Brain pericyte (primary cell): ENCODE measurements around the gene KCNK6.
A peak's percentile ranks its signal among the peaks of the same experiment; 100 is the strongest.

Experiments used
- DNase-seq: peaks from one replicate; pipeline ENCODE4 v3.0.0-alpha.2; 2012; ENCODE audit warnings: low read depth, low spot score

Gene KCNK6

DNA sequence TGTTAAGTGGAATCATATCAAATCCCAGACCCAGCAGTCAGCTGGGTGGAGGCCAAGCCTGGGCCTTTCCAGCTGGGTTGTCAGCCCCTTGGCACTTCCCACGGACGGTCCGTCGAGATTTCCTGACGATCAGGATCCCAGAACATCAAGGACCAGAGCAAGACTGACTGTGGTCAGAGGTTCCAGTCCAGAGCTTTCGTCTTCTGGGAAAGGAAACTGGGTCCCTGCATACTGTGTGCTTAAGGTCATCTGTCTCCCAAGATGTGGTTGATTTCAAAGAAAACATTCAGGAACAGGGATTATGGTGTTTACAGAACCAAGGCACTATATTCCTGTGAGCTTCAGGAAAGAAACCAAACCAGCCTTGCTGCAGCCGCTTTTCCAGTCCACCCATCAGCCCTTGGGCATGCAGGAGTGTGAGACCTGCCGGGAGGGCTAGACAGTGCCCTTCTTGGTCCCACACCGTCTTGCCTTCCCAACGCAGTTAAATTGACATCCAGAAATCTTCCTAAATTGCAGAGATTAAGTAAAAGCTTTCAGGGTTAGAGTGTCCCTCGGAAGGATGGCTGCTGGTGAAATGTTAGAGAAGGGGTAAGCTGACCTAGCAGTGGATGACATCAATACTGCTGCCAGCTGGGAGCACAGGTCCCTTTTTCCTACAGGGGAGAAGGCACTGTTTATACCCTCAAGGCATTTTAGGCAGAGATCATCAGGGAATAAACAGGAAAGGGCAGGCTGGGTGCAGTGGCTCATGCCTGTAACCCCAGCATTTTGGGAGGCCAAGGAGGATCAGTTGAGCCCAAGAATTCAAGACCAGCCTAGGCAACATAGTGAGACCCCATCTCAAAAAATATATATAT, 20.6 kb upstream of the KCNK6 start:
- peak; percentile 55 for DNase-seq

DNA sequence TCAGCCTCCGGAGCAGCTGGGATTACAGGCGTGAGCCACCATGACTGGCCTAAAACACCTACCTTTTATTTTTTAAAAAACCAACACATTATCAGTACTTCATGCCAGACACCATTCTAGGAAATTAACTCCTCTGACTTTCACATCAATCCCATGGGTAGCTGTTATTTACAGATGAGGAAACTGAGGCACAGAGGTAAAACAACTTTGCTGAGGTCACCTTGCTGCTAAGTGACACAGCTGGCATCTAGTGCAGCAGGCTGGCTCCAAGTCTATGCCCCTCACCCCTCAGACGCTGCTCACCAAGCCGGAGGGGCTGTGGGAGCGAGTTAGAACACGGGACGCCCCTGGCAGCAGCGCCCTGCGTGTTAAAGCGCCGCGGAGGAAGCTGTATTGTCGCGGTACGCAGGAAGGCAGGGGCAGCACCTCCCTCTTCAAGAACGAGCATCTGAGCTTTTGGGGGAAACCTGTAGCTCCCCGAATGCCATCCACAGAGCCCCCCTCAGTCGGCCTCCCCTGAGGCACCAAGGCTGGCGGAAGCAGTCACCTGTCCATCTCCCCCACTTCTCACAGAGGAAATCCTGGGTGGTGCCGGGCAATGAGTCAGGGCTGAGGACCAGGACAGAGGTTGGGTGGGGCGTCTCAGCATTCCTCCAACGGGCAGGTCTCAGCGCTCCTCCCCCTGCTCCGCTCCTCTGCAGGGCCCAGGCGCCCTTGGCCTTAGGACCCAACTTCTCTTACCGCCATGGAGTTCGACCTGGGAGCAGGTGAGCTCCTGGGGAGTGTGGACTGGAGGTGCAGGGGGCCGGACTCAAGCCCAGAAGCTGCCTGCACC, 15.9 kb upstream of the KCNK6 start, which contains the start of gene C19orf33:
Gene C19orf33, plus strand, starts transcription at position 735 of the 835 bp plus-strand sequence. Its CDS starts 11 bp downstream, at position 746.
- DNase-seq: no peak

DNA sequence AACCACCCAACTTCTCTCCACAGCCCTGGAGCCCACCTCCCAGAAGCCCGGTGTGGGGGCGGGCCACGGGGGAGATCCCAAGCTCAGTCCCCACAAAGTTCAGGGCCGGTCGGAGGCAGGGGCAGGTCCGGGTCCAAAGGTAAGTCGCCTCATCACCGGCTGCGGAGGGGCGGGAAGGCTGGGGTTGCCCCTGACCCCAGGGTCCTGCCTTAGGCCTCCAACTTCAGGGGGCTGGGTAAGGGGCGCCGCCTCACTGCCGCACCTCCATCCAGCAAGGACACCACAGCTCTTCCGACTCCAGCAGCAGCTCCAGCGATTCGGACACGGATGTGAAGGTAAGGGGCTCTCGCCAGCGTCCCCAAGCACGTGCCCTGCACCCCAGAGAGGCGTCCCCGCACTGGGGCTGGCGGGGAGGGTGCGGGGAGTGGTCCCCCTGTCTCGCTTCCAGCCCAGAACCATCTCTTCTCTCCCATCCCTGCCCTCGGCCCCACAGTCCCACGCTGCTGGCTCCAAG, 15.2 kb upstream of the KCNK6 start:
- DNase-seq: no peak

DNA sequence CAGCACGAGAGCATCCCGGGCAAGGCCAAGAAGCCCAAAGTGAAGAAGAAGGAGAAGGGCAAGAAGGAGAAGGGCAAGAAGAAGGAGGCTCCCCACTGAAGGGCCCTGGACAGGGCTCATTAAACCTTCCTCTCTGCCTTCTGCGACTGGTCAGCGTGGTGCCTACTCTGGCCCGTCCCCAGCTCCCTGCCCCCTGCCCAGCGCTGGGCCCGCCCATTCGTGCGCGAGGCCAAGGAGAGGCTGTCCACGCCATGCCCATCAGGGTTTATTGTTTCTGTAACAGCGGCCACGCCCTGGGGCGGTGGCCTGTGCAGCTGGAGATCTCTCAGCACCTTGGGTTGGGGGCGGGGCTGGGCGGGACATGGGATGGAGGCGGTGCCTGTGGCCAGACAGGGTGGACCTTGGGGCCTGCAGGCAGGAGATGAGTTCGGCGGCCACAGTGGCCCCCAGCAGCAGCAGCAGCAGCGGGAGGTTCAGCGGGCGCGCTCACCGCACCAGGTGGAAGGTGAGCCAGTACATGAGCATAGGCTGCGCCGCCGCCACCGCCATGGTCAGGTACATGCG, 14.7 kb upstream of the KCNK6 start:
- no peak for DNase-seq

DNA sequence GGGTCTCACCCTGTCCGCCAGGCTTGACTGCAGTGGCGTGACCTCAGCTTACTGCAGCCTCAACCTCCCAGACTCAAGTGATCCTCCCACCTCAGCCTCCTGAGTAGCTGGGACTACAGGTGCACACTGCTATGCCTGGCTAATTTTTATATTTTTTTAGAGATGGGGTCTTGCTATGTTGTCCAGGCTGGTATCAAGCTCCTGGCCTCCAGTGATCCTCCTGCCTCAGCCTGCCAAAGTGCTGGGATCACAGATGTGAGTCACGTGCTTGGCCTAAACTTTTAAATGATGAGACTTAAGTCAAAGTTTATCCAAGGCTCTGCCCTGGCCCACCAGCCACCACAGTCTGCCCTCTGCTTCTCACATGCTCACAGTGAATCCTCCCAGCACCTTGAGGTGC, 13.4 kb upstream of the KCNK6 start:
- no peak for DNase-seq

DNA sequence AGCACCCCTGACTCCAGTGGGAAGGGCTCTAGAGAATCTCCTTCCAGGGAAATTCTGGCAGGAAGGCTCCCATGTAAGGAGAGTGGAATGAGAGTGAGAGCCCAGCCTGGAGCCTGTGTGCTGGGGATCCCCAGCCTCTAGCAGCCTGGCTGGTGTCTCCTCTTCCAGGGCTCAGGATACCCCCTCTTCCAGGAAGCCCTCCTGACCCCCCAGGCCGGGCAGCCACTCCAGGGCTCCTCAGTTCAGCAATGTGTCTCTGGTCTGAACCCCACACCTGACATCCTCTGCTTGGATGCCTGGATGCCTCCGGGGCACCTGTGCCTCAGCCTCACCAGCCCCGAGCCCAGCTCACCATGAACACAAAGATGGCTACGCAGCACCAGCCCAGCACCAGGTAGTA, 12.6 kb upstream of the KCNK6 start:
- DNase-seq: no peak

DNA sequence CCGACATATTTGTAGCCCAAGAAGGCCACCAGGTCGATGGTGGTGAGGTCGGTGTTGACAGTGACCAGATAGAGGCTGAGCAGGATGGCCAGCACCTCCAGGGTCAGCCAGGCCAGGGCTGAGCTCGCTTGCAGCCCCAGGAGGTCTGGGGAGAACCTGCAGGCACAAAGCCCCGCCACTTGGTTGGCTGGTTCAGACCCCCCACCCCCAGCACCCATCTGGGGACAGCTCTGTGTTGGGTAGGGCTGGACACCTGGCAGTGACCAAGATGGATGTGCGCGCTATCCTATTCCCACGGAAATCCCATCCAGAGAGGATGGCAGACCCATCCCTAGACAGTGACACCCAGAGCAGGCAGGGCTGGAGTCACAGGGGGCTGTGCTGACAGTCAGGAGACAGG, 12.0 kb upstream of the KCNK6 start:
- no peak for DNase-seq

DNA sequence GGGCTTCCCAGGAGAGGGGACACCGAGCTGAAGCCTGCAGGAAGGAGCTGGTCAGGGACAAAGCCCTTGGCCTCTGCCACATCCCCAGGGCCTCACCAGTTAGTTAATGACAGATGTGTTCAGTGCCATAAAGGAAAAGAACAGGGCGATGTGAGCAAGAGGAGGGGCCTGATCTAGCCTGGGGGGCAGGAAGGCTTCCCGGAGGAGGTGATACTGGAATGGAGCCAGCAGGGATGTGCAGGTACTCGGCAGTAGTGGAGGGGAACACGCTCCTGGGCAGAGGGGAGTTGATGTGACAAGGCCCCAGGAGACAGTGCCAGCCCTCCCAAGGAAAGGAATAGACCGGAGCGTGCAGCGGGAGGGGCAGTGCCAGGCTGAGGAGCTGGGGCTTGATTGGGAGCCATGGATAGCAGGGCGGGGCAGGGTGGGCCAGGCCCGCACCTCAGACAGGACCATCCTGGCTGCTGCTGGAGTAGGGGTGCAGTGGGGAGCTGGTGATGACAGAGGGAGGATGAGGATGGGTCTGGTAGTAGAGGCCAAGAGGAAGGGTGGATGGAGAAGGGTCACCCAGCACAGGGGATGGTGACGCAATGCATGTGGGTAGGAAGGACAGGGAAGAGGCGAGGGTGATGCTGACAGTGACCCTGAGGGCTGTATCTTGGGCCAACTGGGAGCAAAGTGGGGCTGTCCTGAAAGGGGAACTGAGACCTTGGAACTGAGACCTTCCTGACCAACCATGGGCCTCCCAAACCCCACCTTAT, 11.5 kb upstream of the KCNK6 start:
- DNase-seq: no peak

DNA sequence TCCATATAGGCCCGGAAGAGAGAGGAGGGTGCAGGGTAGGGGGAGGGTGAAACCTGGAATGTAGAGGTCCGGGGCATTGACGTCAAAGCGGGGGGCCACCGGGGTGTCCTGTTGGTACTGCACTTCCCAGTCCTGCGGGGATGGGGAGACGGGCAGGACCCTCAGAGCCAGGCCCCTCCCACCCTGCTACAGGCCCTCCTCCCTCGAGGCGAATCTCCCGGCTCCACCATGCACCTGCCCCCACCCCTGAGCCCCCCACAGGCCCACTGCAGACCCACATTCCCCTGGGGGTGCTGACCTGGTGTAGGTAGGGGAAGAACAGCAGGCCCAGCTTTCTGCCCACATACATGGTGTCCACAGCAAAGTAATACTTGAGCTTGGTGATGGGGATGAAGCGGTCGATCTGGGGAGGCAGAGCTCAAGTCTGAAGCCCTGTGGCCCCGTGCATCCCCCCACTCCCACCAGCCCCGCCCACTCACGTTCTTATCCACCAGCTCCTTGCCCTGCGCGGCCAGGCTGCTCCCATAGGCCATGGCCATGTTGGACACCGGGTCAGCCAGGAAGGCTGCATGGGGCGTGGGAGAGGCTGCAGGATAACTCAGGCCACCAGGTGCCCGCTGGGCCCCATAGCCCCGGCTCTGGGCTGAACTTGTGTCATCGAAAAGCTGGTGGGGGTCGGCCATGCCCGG, 10.6 kb upstream of the KCNK6 start:
- DNase-seq: no peak

DNA sequence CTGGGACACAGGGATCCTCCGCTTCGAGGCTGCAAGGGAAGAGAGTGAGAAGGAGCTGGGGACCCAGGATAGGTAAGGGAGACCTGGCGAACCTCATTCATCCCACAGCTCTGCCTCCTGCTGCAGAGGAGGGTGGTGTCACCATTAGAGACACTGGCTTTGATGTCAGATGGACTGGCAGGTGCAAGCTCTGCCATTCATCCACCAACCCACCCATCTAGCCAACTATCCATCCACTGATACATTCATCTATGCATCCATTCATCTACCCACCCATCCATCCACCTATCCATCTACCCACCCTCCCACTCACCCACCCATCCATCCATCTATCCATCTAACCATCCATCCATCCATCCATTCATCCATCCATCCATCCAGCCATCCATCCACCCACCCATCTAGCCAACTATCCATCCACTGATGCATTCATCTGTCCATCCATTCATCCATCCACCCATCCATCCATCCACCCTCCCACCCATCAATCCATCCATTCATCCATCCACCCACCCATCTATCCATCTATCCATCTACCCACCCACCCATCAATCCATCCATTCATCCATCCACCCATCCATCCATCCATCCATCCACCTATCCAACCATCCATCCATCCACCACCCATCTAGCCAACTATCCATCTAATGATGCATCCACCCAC, 9.9 kb upstream of the KCNK6 start:
- no peak for DNase-seq

DNA sequence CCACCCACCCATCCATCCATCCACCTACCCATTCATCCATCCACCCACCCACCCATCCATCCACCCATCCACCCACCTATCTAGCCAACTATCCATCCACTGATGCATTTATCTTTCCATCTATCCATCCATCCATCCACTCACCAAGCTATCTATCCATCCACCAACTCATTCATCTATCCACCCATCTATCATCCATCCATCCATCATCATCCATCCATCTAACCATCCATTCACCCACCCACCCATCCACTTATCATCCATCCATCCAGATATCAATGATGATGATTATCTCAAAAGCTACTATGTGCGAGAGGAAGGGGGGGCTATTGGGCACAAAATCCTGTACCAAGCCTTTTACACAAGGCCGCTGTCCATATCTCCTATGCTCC, 9.4 kb upstream of the KCNK6 start:
- DNase-seq: no peak

DNA sequence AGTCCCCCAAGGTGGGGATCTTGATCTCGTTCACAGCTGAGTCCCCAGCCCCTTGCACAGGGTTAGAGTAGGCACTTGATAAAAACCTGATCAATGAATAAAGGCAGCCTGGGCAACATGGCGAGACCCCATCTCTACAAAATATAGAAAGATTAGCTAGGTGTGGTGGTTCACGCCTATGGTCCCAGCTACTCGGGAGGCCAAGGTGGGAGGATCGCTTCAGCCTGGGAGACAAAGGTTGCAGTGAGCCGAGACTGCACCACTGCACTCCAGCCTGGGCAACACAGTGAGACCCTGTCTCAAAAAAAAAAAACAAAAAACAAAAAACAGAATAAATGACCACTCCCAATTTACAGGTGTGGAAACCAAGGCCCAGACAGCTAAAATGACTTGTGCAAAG, 8.7 kb upstream of the KCNK6 start:
- DNase-seq: no peak

DNA sequence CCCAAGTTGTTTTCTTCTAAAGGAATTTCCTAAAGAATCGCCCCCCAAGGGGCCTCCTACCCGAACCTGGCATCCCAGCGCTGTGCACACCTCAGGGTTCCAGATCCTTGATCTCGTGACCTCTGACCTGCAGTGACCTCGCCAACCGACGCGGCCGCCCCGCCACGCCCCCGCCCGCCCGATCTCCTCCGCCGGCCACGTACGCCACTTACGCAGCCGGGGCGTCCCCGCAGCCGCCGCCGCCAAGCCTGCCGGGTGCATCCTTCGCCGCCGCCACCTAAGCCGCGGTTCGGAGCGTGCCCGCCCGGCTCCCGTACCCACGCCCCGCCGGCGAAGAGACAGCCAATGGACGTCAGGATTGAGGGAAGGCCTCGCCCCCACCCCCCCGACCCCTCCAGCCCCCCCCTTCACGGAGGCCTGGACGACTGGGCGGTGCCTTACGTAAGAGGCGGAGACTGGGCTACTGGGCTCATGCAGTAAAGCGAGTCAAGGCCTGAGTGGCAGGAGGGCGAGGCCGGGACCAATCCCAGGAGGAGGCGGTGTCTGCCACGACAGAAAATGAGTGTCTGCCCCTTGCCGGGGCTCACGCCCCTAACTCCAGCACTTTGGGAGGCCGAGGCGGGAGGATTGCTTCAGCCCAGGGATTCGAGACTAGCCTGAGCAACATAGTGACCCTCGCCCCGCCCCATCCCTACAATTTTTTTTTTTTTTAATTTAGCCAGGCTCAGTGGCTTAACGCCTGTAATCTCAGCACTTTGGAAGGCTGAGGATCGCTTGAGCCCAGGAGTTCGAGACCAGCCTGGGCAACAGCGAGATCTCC, 3.8 kb upstream of the KCNK6 start, which contains the start of gene YIF1B:
Gene YIF1B, minus strand, starts transcription at position 291 of the 820 bp plus-strand sequence. Its CDS starts 30 bp downstream, at position 261.
- DNase-seq: peak; percentile 87

DNA sequence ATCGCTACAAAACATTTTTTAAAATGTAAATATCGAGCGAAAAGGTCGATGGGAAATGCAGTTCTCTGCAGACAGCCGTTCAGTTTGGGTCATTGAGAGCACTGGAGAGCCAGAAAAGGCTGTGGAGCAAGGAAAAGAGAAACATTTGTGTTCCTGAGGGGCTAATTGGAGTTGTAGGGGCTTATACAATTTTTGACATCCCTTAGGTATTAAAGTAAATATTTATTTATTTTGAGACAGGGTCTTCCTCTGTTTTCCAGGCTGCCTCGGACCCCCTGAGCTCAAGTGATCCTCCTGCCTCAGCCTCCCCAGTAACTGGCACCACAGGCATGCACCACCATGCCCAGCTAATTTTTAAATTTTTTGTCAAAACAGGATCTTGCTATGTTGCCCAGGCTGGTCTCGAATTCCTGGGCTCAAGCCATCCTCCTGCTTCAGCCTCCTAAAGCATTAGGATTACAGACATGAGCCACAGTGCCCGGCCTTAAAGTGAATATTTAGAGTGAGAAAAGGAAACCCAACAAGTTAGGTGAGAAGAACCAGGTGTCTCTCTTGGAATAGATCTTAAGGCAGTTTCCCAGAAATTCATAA, 3.1 kb upstream of the KCNK6 start:
- DNase-seq: no peak

DNA sequence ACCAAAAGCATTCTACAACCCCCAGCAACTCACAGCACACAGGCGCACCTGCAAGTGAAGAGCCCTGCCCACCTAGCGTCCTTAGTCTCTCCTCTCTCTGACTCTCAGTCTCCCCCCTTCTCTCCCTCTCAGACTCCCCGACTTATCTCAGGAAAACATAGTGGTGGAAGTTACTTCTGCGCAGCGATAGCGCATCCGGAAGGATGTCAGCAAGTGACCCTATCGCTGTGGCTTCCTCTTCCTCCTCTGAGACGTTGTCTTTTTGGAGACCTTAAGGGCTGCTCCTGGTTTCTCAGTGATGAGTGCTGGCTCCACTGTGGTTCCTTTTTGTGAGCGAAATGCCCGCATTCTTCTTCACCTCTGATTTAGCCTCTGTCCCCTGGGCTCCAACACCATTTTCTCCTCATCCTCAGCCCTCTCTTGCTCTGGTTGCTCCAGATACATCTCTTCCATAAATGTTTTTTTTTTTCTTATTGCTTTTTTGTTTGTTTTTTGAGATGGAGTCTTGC, 2.5 kb upstream of the KCNK6 start:
- no peak for DNase-seq

DNA sequence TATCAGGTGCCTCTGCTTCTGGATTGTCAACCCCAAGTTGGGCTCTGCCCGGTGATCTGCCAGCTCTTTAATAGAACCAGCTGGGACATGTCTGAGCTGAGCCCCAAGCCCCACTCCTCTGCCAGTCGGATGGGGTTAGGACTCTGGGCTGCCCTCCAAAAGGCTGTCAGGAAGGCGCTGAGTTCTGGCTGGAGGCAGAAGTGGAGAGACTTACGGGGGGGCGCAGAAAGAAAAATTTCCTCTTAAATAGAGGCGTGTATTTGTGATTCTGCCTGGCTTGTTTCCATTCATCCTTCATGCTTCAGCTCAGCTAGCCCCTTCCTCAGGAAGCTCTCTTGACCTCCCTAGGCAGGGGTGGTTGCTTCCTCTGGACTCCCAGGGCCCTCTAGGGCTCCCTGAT, 985 bp upstream of the KCNK6 start:
- no peak for DNase-seq

DNA sequence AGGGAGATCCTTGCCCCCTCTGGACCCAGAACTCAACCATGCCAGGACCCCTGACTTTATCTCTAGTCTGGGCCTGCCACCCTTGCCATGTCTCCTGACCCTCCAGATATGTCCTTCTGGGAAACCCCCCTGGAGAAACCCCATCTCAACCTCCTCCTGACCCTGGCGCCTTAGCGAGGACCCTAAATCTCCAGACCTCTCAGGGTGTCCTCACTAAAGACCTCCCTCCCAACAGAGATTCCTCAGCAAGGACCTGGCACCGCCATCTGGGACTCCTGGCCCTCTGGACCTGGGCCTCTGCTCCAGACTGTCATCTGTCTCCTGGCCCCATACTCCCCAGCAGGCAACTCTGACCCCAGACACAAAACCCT, 1.3 kb downstream of the KCNK6 start:
- DNase-seq: no peak

DNA sequence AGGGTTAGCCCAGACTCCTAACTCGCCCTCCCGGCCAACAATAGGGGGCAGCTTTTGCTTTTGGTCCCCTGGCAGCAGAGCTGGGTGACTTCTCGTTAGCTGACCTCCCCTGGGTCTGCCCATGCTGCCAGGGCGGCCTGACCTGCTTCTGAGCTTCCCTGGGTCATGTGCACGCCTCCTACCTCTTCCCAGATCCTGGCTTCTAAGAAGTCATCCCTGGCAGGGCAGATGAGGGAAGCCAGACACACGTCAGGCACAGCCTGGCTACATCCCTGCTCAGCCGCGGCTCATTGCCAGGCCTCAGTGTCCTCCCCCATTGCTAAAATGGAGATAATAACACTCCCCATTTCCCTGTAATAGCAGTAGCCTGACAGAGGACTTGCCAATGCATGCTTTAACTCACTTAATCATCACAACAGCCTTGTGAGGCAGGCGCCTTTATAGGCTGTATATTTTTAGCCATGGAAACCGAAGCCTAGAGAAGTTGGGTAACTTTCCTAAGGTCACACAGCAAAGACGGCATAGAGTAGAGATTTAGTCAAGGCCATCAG, 2.1 kb downstream of the KCNK6 start:
- DNase-seq: no peak
